Measurements from ENCODE around the gene C8A. TPM values are rescaled to one million over a fixed set of nuclear protein-coding genes. Genes with fewer than 3 reads are reported as not detected.

C8A gene
- polyA plus RNA-seq, 1 donor (not counting 4 experiments of a cell fraction or from before 2014, with no cell fraction given) = not detected

- dilution Hi-C loops (cut with MboI; ENCODE audit: extremely low pct_ligation_motif_present, low sequenced_read_pairs) = no loop called here
- Histone ChIP-seq H3K4me3 (ENCODE audit: control insufficient read depth in 2 of 3, extremely low read depth in 1 of 3, insufficient read depth in 2 of 3, low read depth in 1 of 3, low read length in 3 of 3) (no peak overlapping the region), H3K9me1 (ENCODE audit: control insufficient read depth, extremely low read depth, insufficient read depth, low read length) (no peaks in the 10 kb centered on the region), H3K27me3 (ENCODE audit: control insufficient read depth, extremely low read depth, insufficient read depth, low read length) (no peaks in the 10 kb centered on the region), H4K20me1 (ENCODE audit: control insufficient read depth, extremely low read depth, insufficient read depth, low read length) (no peaks in the 10 kb centered on the region), H3K9me3 (ENCODE audit: control insufficient read depth, low read depth, low read length) (no peaks in the 10 kb centered on the region), H3K4me2 (ENCODE audit: control insufficient read depth, extremely low read depth, insufficient read depth, low read depth, low read length) (no peak overlapping the region), H3K27ac (ENCODE audit: control insufficient read depth, insufficient read depth, low read length) (no peak overlapping the region), H3K9ac (ENCODE audit: control insufficient read depth, extremely low read depth, insufficient read depth, low read length) (no peak overlapping the region), H3K79me2 (ENCODE audit: control insufficient read depth, insufficient read depth, low read length) (no peaks in the 10 kb centered on the region), H3K4me1 (ENCODE audit: control insufficient read depth, extremely low read depth, insufficient read depth, low read length) (no peaks in the 10 kb centered on the region), H3K36me3 (ENCODE audit: control insufficient read depth in 2 of 2, extremely low read depth in 1 of 2, insufficient read depth in 2 of 2, low read length in 2 of 2) (no peaks in the 10 kb centered on the region), H2AFZ (ENCODE audit: control insufficient read depth, low read length) (no peak overlapping the region)
- TF ChIP-seq EZH2 (IDR thresholded peaks at IDR 0.05; ENCODE audit: low read length) (no peak), CTCF (optimal IDR thresholded peaks at IDR 0.05 in 1 of 3, IDR thresholded peaks at IDR 0.05 in 1 of 3, conservative IDR thresholded peaks at IDR 0.05 in 1 of 3; ENCODE audit: extremely low read depth in 1 of 3, insufficient read depth in 2 of 3, low read length in 3 of 3) (no peak)
- no peak for DNase-seq (ENCODE audit: low read depth, low spot score)
- FAIRE-seq = no peak
Measured at GRCh38 chr1:56921479-56921878, 66.9 kb downstream of the C8A start.

GRCh38 chr1:56922070-56922469, 67.5 kb downstream of the C8A start:
- no peak overlapping the region for H3K4me2 ChIP-seq (ENCODE audit: control insufficient read depth, extremely low read depth, insufficient read depth, low read depth, low read length)
- no peaks in the 10 kb centered on the region for H3K9me1 ChIP-seq (ENCODE audit: control insufficient read depth, extremely low read depth, insufficient read depth, low read length)
- no peaks in the 10 kb centered on the region for H3K36me3 ChIP-seq (ENCODE audit: control insufficient read depth in 2 of 2, extremely low read depth in 1 of 2, insufficient read depth in 2 of 2, low read length in 2 of 2)
- no peaks in the 10 kb centered on the region for H3K27me3 ChIP-seq (ENCODE audit: control insufficient read depth, extremely low read depth, insufficient read depth, low read length)
- TF ChIP-seq CTCF (optimal IDR thresholded peaks at IDR 0.05 in 1 of 3, IDR thresholded peaks at IDR 0.05 in 1 of 3, conservative IDR thresholded peaks at IDR 0.05 in 1 of 3; ENCODE audit: extremely low read depth in 1 of 3, insufficient read depth in 2 of 3, low read length in 3 of 3) = no peak
- no peak for TF ChIP-seq EZH2 (IDR thresholded peaks at IDR 0.05; ENCODE audit: low read length)
- no peaks in the 10 kb centered on the region for H3K9me3 ChIP-seq (ENCODE audit: control insufficient read depth, low read depth, low read length)
- dilution Hi-C loops (cut with MboI; ENCODE audit: extremely low pct_ligation_motif_present, low sequenced_read_pairs) = no loop called here
- H4K20me1 ChIP-seq (ENCODE audit: control insufficient read depth, extremely low read depth, insufficient read depth, low read length) = no peaks in the 10 kb centered on the region
- no peaks in the 10 kb centered on the region for H3K79me2 ChIP-seq (ENCODE audit: control insufficient read depth, insufficient read depth, low read length)
- no peaks in the 10 kb centered on the region for H3K4me1 ChIP-seq (ENCODE audit: control insufficient read depth, extremely low read depth, insufficient read depth, low read length)
- H3K27ac ChIP-seq (ENCODE audit: control insufficient read depth, insufficient read depth, low read length) = no peak overlapping the region
- H3K9ac ChIP-seq (ENCODE audit: control insufficient read depth, extremely low read depth, insufficient read depth, low read length) = no peak overlapping the region
- H2AFZ ChIP-seq (ENCODE audit: control insufficient read depth, low read length) = no peak overlapping the region
- FAIRE-seq = no peak
- no peak overlapping the region for H3K4me3 ChIP-seq (ENCODE audit: control insufficient read depth in 2 of 3, extremely low read depth in 1 of 3, insufficient read depth in 2 of 3, low read depth in 1 of 3, low read length in 3 of 3)
- DNase-seq (ENCODE audit: low read depth, low spot score) = no peak

All from keratinocyte (primary cell).